GM12878 (cell line): Measurements from ENCODE around the gene NFKBIB.

Experiments
- CTCF ChIP-seq, 3 experiments: IDR thresholded peaks in 2 of 3; conservative IDR thresholded peaks in 1 of 3; 2 replicates each; pipeline ENCODE4 v1.5.1; 2011; ENCODE audit warnings: low read depth in 3 of 3, low read length in 3 of 3, mild to moderate bottlenecking in 3 of 3, control low read depth in 2 of 3, moderate library complexity in 2 of 3, inconsistent platforms in 1 of 3, mixed read lengths in 1 of 3; ENCODE audit not compliant: control insufficient read depth in 2 of 3, insufficient read depth in 1 of 3; ENCODE audit errors: extremely low read depth in 1 of 3
- CUX1 ChIP-seq: IDR thresholded peaks from 2 replicates; pipeline ENCODE4 v1.6.1; 2012; ENCODE audit warnings: improper control_type of control experiment, low read depth, low read length; ENCODE audit not compliant: insufficient replicate concordance
- EP300 ChIP-seq, 2 experiments: fragments of 150-350 bp in 1 of 2; IDR thresholded peaks; 2 replicates each; pipeline ENCODE4 v1.6.1; 2011 to 2012; ENCODE audit warnings: low read depth in 2 of 2, low read length in 2 of 2, borderline replicate concordance in 1 of 2, improper control_type of control experiment in 1 of 2, inconsistent platforms in 1 of 2; ENCODE audit not compliant: control insufficient read depth in 1 of 2
- EZH2 ChIP-seq: IDR thresholded peaks from 2 replicates; pipeline ENCODE4 v1.6.1; 2012; ENCODE audit warnings: low read depth, mild to moderate bottlenecking, control low read depth, inconsistent platforms, low read length, borderline replicate concordance; ENCODE audit not compliant: control insufficient read depth
- IKZF1 ChIP-seq: fragments of 450-650 bp; conservative IDR thresholded peaks from 2 replicates; pipeline ENCODE4 v1.6.1; 2017; ENCODE audit warnings: antibody characterized with exemption, mild to moderate bottlenecking
- POLR2A ChIP-seq: IDR thresholded peaks from 2 replicates; pipeline ENCODE4 v1.6.1; 2011; ENCODE audit warnings: low read depth, mild to moderate bottlenecking, low read length
- REST ChIP-seq: IDR thresholded peaks from 2 replicates; pipeline ENCODE4 v1.6.1; 2012; ENCODE audit warnings: mild to moderate bottlenecking, low read depth, low read length
- ZNF274 ChIP-seq: IDR thresholded peaks from one replicate; pipeline ENCODE4 v1.8.0; 2011; ENCODE audit not compliant: insufficient read length, insufficient read depth
- TF ChIP-seq, protein P1 (sequence below): fragments of 450-650 bp; IDR thresholded peaks from 2 replicates; pipeline ENCODE4 v1.6.1; 2014; ENCODE audit warnings: mild to moderate bottlenecking
- TF ChIP-seq, protein P2 (sequence below): fragments of 450-650 bp; IDR thresholded peaks from 2 replicates; pipeline ENCODE4 v1.6.1; 2017; ENCODE audit warnings: mild to moderate bottlenecking, low read depth, inconsistent platforms; ENCODE audit not compliant: poor library complexity, severe bottlenecking

DNA sequence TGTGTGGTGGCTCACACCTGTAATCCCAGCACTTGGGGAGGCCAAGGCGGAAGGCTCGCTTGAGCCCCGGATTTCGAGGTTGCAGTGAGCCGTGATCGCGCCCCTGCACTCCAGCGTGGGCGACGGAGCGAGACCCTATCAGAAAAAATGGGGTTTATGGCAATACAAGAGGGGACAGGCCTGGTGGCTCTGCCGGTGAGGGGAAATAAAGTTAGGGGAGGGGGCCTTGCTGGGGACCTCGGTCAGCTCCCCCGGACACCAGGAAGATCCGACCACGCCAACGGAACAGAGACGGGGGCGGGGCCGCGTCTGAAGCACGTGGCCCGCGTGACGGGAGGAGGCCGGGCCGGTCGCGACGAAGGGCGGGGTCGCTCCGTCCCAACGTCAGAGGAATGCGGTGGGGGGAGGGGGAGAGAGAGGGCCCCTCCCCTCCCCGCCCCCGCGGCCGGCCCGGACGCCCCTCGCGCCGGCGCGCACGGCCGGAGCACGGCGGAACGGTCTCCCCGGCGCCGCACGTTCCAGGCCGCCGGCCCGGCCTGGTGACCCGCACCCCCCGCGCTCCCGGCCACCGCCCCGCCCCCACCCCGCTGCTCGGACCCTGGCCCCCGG, 48.0 kb upstream of the NFKBIB start:
- no peak for TF ChIP-seq EZH2
- TF ChIP-seq POLR2A, result peak; percentile 77
- TF ChIP-seq, protein P1, sequence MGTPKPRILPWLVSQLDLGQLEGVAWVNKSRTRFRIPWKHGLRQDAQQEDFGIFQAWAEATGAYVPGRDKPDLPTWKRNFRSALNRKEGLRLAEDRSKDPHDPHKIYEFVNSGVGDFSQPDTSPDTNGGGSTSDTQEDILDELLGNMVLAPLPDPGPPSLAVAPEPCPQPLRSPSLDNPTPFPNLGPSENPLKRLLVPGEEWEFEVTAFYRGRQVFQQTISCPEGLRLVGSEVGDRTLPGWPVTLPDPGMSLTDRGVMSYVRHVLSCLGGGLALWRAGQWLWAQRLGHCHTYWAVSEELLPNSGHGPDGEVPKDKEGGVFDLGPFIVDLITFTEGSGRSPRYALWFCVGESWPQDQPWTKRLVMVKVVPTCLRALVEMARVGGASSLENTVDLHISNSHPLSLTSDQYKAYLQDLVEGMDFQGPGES, result no peak
- peak; percentile 23; the same call in 1 of the 2 replicates for TF ChIP-seq REST
- no peak for TF ChIP-seq EP300 (IDR thresholded peaks at IDR 0.05; ENCODE audit: borderline replicate concordance in 1 of 2, control insufficient read depth in 1 of 2, low read depth in 2 of 2, low read length in 2 of 2)
- no peak for TF ChIP-seq CTCF (IDR thresholded peaks at IDR 0.05 in 2 of 3, conservative IDR thresholded peaks at IDR 0.05 in 1 of 3; ENCODE audit: control insufficient read depth in 2 of 3, extremely low read depth in 1 of 3, insufficient read depth in 1 of 3, low read depth in 3 of 3, low read length in 3 of 3)
- TF ChIP-seq IKZF1, result no peak; the same call in 1 of the 2 replicates
- no peak for TF ChIP-seq CUX1
- no peak for TF ChIP-seq ZNF274
- TF ChIP-seq, protein P2, sequence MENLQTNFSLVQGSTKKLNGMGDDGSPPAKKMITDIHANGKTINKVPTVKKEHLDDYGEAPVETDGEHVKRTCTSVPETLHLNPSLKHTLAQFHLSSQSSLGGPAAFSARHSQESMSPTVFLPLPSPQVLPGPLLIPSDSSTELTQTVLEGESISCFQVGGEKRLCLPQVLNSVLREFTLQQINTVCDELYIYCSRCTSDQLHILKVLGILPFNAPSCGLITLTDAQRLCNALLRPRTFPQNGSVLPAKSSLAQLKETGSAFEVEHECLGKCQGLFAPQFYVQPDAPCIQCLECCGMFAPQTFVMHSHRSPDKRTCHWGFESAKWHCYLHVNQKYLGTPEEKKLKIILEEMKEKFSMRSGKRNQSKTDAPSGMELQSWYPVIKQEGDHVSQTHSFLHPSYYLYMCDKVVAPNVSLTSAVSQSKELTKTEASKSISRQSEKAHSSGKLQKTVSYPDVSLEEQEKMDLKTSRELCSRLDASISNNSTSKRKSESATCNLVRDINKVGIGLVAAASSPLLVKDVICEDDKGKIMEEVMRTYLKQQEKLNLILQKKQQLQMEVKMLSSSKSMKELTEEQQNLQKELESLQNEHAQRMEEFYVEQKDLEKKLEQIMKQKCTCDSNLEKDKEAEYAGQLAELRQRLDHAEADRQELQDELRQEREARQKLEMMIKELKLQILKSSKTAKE, result peak; percentile 45
